Measurements from ENCODE around the gene KIAA0825.

Gene KIAA0825

GRCh38 chr5:94313188-94313587 is 305.2 kb downstream of the KIAA0825 start:
- DNase-seq (ENCODE audit: low spot score) = no peak

- DNase-seq (ENCODE audit: low spot score) = no peak
Measured at GRCh38 chr5:94312298-94312697, 306.1 kb downstream of the KIAA0825 start.

GRCh38 chr5:94310833-94311232 is 307.6 kb downstream of the KIAA0825 start:
- DNase-seq (ENCODE audit: low spot score) = no peak

- DNase-seq (ENCODE audit: low spot score) = no peak
Measured at GRCh38 chr5:94309141-94309540, 309.3 kb downstream of the KIAA0825 start.

GRCh38 chr5:94308442-94308841 is 310.0 kb downstream of the KIAA0825 start:
- no peak for DNase-seq (ENCODE audit: low spot score)

GRCh38 chr5:94304146-94304545 is 314.3 kb downstream of the KIAA0825 start:
- DNase-seq (ENCODE audit: low spot score) = no peak

GRCh38 chr5:94288937-94289336 is 329.5 kb downstream of the KIAA0825 start:
- no peak for DNase-seq (ENCODE audit: low spot score)

GRCh38 chr5:94285984-94286383 is 332.4 kb downstream of the KIAA0825 start:
- DNase-seq (ENCODE audit: low spot score) = no peak

- no peak for DNase-seq (ENCODE audit: low spot score)
Measured at GRCh38 chr5:94283093-94283492, 335.3 kb downstream of the KIAA0825 start.

GRCh38 chr5:94281236-94281801 is 337.1 kb downstream of the KIAA0825 start:
- no peak for DNase-seq (ENCODE audit: low spot score)

- DNase-seq (ENCODE audit: low spot score) = no peak
Measured at GRCh38 chr5:94276751-94277150, 341.7 kb downstream of the KIAA0825 start.

GRCh38 chr5:94276048-94276447 is 342.4 kb downstream of the KIAA0825 start:
- DNase-seq (ENCODE audit: low spot score) = no peak

GRCh38 chr5:94274707-94275106 is 343.7 kb downstream of the KIAA0825 start:
- no peak for DNase-seq (ENCODE audit: low spot score)

GRCh38 chr5:94268226-94268625 is 350.2 kb downstream of the KIAA0825 start:
- DNase-seq (ENCODE audit: low spot score) = no peak

- no peak for DNase-seq (ENCODE audit: low spot score)
Measured at GRCh38 chr5:94267350-94267899, 351.0 kb downstream of the KIAA0825 start.

GRCh38 chr5:94266170-94266569 is 352.2 kb downstream of the KIAA0825 start:
- no peak for DNase-seq (ENCODE audit: low spot score)

GRCh38 chr5:94263068-94263467 is 355.3 kb downstream of the KIAA0825 start:
- peak; percentile 33 for DNase-seq (ENCODE audit: low spot score)

GRCh38 chr5:94260096-94260495 is 358.3 kb downstream of the KIAA0825 start:
- DNase-seq (ENCODE audit: low spot score) = no peak

GRCh38 chr5:94254214-94254613 is 364.2 kb downstream of the KIAA0825 start:
- DNase-seq (ENCODE audit: low spot score) = no peak

GRCh38 chr5:94250985-94251384 is 367.4 kb downstream of the KIAA0825 start:
- no peak for DNase-seq (ENCODE audit: low spot score)

- no peak for DNase-seq (ENCODE audit: low spot score)
Measured at GRCh38 chr5:94249430-94249829, 369.0 kb downstream of the KIAA0825 start.

GRCh38 chr5:94248175-94248875 is 370.1 kb downstream of the KIAA0825 start:
- DNase-seq (ENCODE audit: low spot score) = no peak

- peak; percentile 7 for DNase-seq (ENCODE audit: low spot score)
Measured at GRCh38 chr5:94245608-94246007, 372.8 kb downstream of the KIAA0825 start.

GRCh38 chr5:94244921-94245320 is 373.5 kb downstream of the KIAA0825 start:
- no peak for DNase-seq (ENCODE audit: low spot score)
